ENCODE measurements around the gene RASGRP4. TPM values are rescaled to one million over a fixed set of nuclear protein-coding genes. Genes with fewer than 3 reads are reported as not detected.
A peak's percentile ranks its signal among the peaks of the same experiment; 100 is the strongest.
"Not testable (repeated sequence)": the region's sequence is repeated elsewhere in the genome, so short reads cannot be mapped to it uniquely, and the experiment has no call there.

RASGRP4 gene
- total and polyA plus RNA-seq, 8 donors: 0.20 to 1.3 (median 0.47) TPM

- WGBS, 2 donors: 15 to 17% methylated on average over 20 of the region's 20 CpGs
- no peaks in the 10 kb centered on the region for H3K4me1 ChIP-seq
- peak in 2 of 6 donors; percentile 24 to 41 for DNase-seq
- ATAC-seq: peak in 3 of 4 donors; percentile 64 to 88 (median 69)
- no peak for TF ChIP-seq CTCF (IDR thresholded peaks at IDR 0.05)
- no peak within 1 kb of the TSS for H3K4me3 ChIP-seq
- FAIRE-seq: no peak
- no peak within 1 kb of the TSS for H3K27ac ChIP-seq
- no peaks in the 10 kb centered on the region for H3K9me3 ChIP-seq
- H3K27me3 ChIP-seq: no peaks in the 10 kb centered on the region
- H3K36me3 ChIP-seq: no peaks in the 10 kb centered on the region
- intact Hi-C loops (cut with DNase I): no loop called here
Measured at GRCh38 chr19:38433268-38433733, 7.3 kb upstream of the RASGRP4 start, which contains the start of gene RYR1. RYR1 (plus strand) TSS chr19:38433691; CDS start chr19:38433830, 139 bp downstream.

GRCh38 chr19:38430931-38431330, 4.9 kb upstream of the RASGRP4 start:
- TF ChIP-seq CTCF (IDR thresholded peaks at IDR 0.05): no peak
- no peaks in the 10 kb centered on the region for H3K36me3 ChIP-seq
- WGBS, 2 donors: 71 to 72% methylated on average over 7 of the region's 7 CpGs
- H3K4me3 ChIP-seq: no peak overlapping the region
- H3K9me3 ChIP-seq: no peaks in the 10 kb centered on the region
- DNase-seq (no peak), FAIRE-seq (no peak), ATAC-seq (no peak)
- no peaks in the 10 kb centered on the region for H3K4me1 ChIP-seq
- H3K27ac ChIP-seq: no peak overlapping the region
- intact Hi-C loops (cut with DNase I): no loop called here
- H3K27me3 ChIP-seq: no peaks in the 10 kb centered on the region

GRCh38 chr19:38429811-38430156, 3.8 kb upstream of the RASGRP4 start:
- 56 to 58% methylated on average over 2 of the region's 2 CpGs for WGBS, 2 donors
- H3K27ac ChIP-seq: no peak overlapping the region
- intact Hi-C loops (cut with DNase I): no loop called here
- H3K27me3 ChIP-seq: no peaks in the 10 kb centered on the region
- H3K4me3 ChIP-seq: no peak overlapping the region
- H3K4me1 ChIP-seq: no peaks in the 10 kb centered on the region
- no peaks in the 10 kb centered on the region for H3K9me3 ChIP-seq
- ATAC-seq (no peak), FAIRE-seq (no peak), DNase-seq (no peak)
- TF ChIP-seq CTCF (IDR thresholded peaks at IDR 0.05): no peak
- H3K36me3 ChIP-seq: no peaks in the 10 kb centered on the region

- Histone ChIP-seq H3K27ac (no peak overlapping the region), H3K4me1 (no peaks in the 10 kb centered on the region), H3K9me3 (no peaks in the 10 kb centered on the region), H3K4me3 (no peak overlapping the region), H3K36me3 (no peaks in the 10 kb centered on the region), H3K27me3 (no peaks in the 10 kb centered on the region)
- DNase-seq (no peak), ATAC-seq (no peak), FAIRE-seq (no peak)
- intact Hi-C loops (cut with DNase I): no loop called here
- WGBS, 2 donors: 32 to 40% methylated on average over 14 of the region's 14 CpGs
- no peak for TF ChIP-seq CTCF (IDR thresholded peaks at IDR 0.05)
Measured at GRCh38 chr19:38429055-38429810, 3.2 kb upstream of the RASGRP4 start.

GRCh38 chr19:38427035-38427677, 1.1 kb upstream of the RASGRP4 start:
- H3K4me3 ChIP-seq; H3K27me3 ChIP-seq; intact Hi-C loops (cut with DNase I); H3K27ac ChIP-seq; H3K9me3 ChIP-seq; FAIRE-seq; ATAC-seq; DNase-seq; H3K4me1 ChIP-seq; H3K36me3 ChIP-seq: not testable (repeated sequence)
- WGBS, 2 donors: 59 to 72% methylated on average over 16 to 17 of the region's 17 CpGs

Data from pancreas (tissue), 10 donors.